ENCODE measurements around the gene SRP14. TPM values are rescaled to one million over a fixed set of nuclear protein-coding genes. Genes with fewer than 3 reads are reported as not detected.

SRP14 gene
- 100 to 1,000 TPM; 154 to 161 TPM for total RNA-seq
- polyA plus RNA-seq, result 100 to 1,000 TPM; 367 to 437 TPM
- long read RNA-seq, donor 1, transcript SRP14-204 (4 exons, 780 nt), result minor isoform, 9 of 217 reads
- long read RNA-seq, donor 1, transcript SRP14-201 (5 exons, 1,077 nt), result major isoform, 185 of 217 reads
- long read RNA-seq, donor 1, partial matches to known transcripts, result 17 of 217 reads
- long read RNA-seq, donor 1, other reads (novel, unspliced or antisense), result 6 of 217 reads
- long read RNA-seq, donor 2, transcript SRP14-201 (5 exons, 1,077 nt), result major isoform, 135 of 143 reads
- long read RNA-seq, donor 2, partial matches to known transcripts, result 2 of 143 reads
- long read RNA-seq, donor 2, other reads (novel, unspliced or antisense), result 4 of 143 reads

GRCh38 chr15:40038638-40039543 is at the start of gene SRP14:
SRP14 (minus strand) TSS chr15:40039181; CDS start chr15:40039116, 65 bp downstream.
- no peaks in the 10 kb centered on the region for H3K9me3 ChIP-seq (ENCODE audit: control insufficient read depth, low read length)
- peak within 1 kb of the TSS; percentile 65 to 83 for H3K4me3 ChIP-seq (ENCODE audit: low read length in 2 of 2)
- H3K36me3 ChIP-seq (ENCODE audit: control insufficient read depth in 1 of 2, insufficient read depth in 2 of 2, low read length in 1 of 2), result peaks cover 0 to 3% of the 10 kb centered on the region in 2 donors
- peak; percentile 98 for ATAC-seq (ENCODE audit: low FRiP score)
- 1% methylated on average over 59 of the region's 59 CpGs for WGBS, 2 donors
- no peaks in the 10 kb centered on the region for H3K27me3 ChIP-seq (ENCODE audit: control insufficient read depth in 1 of 2, insufficient read depth in 2 of 2, low read length in 1 of 2)
- intact Hi-C loops (cut with DNase I), result loop anchor here in 1 of 2 donors (10.0 kb wide), 1 partner anchor 254 kb away; the partner anchor contains the start of gene FSIP1
- H3K4me1 ChIP-seq (ENCODE audit: control insufficient read depth in 1 of 2, insufficient read depth in 2 of 2, low read length in 2 of 2), result peaks cover 2 to 3% of the 10 kb centered on the region in 2 donors
- DNase-seq, result peak; percentile 96 to 98
- H3K27ac ChIP-seq (ENCODE audit: low read depth in 1 of 2, low read length in 2 of 2), result peak within 1 kb of the TSS; percentile 10 to 84

GRCh38 chr15:40087991-40088928 is 49.3 kb upstream of the SRP14 start:
- Histone ChIP-seq H3K36me3 (ENCODE audit: control insufficient read depth in 1 of 2, insufficient read depth in 2 of 2, low read length in 1 of 2) (no peaks in the 10 kb centered on the region), H3K27me3 (ENCODE audit: control insufficient read depth in 1 of 2, insufficient read depth in 2 of 2, low read length in 1 of 2) (no peaks in the 10 kb centered on the region), H3K9me3 (ENCODE audit: control insufficient read depth, low read length) (no peaks in the 10 kb centered on the region), H3K27ac (ENCODE audit: low read depth in 1 of 2, low read length in 2 of 2) (no peak overlapping the region), H3K4me3 (ENCODE audit: low read length in 2 of 2) (no peak overlapping the region), H3K4me1 (ENCODE audit: control insufficient read depth in 1 of 2, insufficient read depth in 2 of 2, low read length in 2 of 2) (peaks cover 0 to 12% of the 10 kb centered on the region in 2 donors)
- intact Hi-C loops (cut with DNase I), result no loop called here
- 64 to 79% methylated on average over 9 of the region's 9 CpGs for WGBS, 2 donors
- DNase-seq (peak in 1 of 2 donors; percentile 77), ATAC-seq (ENCODE audit: low FRiP score) (no peak)

GRCh38 chr15:40087068-40087810 is 48.3 kb upstream of the SRP14 start:
- Histone ChIP-seq H3K4me1 (ENCODE audit: control insufficient read depth in 1 of 2, insufficient read depth in 2 of 2, low read length in 2 of 2) (peaks cover 0 to 12% of the 10 kb centered on the region in 2 donors), H3K27me3 (ENCODE audit: control insufficient read depth in 1 of 2, insufficient read depth in 2 of 2, low read length in 1 of 2) (no peaks in the 10 kb centered on the region), H3K4me3 (ENCODE audit: low read length in 2 of 2) (no peak overlapping the region), H3K27ac (ENCODE audit: low read depth in 1 of 2, low read length in 2 of 2) (no peak overlapping the region), H3K36me3 (ENCODE audit: control insufficient read depth in 1 of 2, insufficient read depth in 2 of 2, low read length in 1 of 2) (no peaks in the 10 kb centered on the region), H3K9me3 (ENCODE audit: control insufficient read depth, low read length) (no peaks in the 10 kb centered on the region)
- no peak for DNase-seq
- intact Hi-C loops (cut with DNase I), result no loop called here
- 66 to 75% methylated on average over 14 of the region's 14 CpGs for WGBS, 2 donors
- ATAC-seq (ENCODE audit: low FRiP score), result no peak

- Histone ChIP-seq H3K4me1 (ENCODE audit: control insufficient read depth in 1 of 2, insufficient read depth in 2 of 2, low read length in 2 of 2) (peaks cover 0 to 12% of the 10 kb centered on the region in 2 donors), H3K9me3 (ENCODE audit: control insufficient read depth, low read length) (no peaks in the 10 kb centered on the region), H3K36me3 (ENCODE audit: control insufficient read depth in 1 of 2, insufficient read depth in 2 of 2, low read length in 1 of 2) (no peaks in the 10 kb centered on the region), H3K27ac (ENCODE audit: low read depth in 1 of 2, low read length in 2 of 2) (no peak overlapping the region), H3K4me3 (ENCODE audit: low read length in 2 of 2) (no peak overlapping the region), H3K27me3 (ENCODE audit: control insufficient read depth in 1 of 2, insufficient read depth in 2 of 2, low read length in 1 of 2) (no peaks in the 10 kb centered on the region)
- 70 to 76% methylated on average over 10 of the region's 10 CpGs for WGBS, 2 donors
- ATAC-seq (ENCODE audit: low FRiP score) (no peak), DNase-seq (no peak)
- intact Hi-C loops (cut with DNase I), result no loop called here
Measured at GRCh38 chr15:40085266-40085665, 46.3 kb upstream of the SRP14 start.

- no peaks in the 10 kb centered on the region for H3K9me3 ChIP-seq (ENCODE audit: control insufficient read depth, low read length)
- no peak overlapping the region for H3K27ac ChIP-seq (ENCODE audit: low read depth in 1 of 2, low read length in 2 of 2)
- DNase-seq (no peak), ATAC-seq (ENCODE audit: low FRiP score) (no peak)
- 96 to 98% methylated on average over 9 of the region's 9 CpGs for WGBS, 2 donors
- no peaks in the 10 kb centered on the region for H3K27me3 ChIP-seq (ENCODE audit: control insufficient read depth in 1 of 2, insufficient read depth in 2 of 2, low read length in 1 of 2)
- no peak overlapping the region for H3K4me3 ChIP-seq (ENCODE audit: low read length in 2 of 2)
- peaks cover 0 to 12% of the 10 kb centered on the region in 2 donors for H3K4me1 ChIP-seq (ENCODE audit: control insufficient read depth in 1 of 2, insufficient read depth in 2 of 2, low read length in 2 of 2)
- no peaks in the 10 kb centered on the region for H3K36me3 ChIP-seq (ENCODE audit: control insufficient read depth in 1 of 2, insufficient read depth in 2 of 2, low read length in 1 of 2)
- intact Hi-C loops (cut with DNase I), result no loop called here
Measured at GRCh38 chr15:40084650-40085049, 45.7 kb upstream of the SRP14 start.

- WGBS, 2 donors, result 42 to 47% methylated on average over 12 of the region's 12 CpGs
- ATAC-seq (ENCODE audit: low FRiP score), result peak; percentile 49
- Histone ChIP-seq H3K4me1 (ENCODE audit: control insufficient read depth in 1 of 2, insufficient read depth in 2 of 2, low read length in 2 of 2) (peaks cover 0 to 9% of the 10 kb centered on the region in 2 donors), H3K36me3 (ENCODE audit: control insufficient read depth in 1 of 2, insufficient read depth in 2 of 2, low read length in 1 of 2) (no peaks in the 10 kb centered on the region), H3K27ac (ENCODE audit: low read depth in 1 of 2, low read length in 2 of 2) (peak overlapping the region in 1 of 2 donors; percentile 36), H3K27me3 (ENCODE audit: control insufficient read depth in 1 of 2, insufficient read depth in 2 of 2, low read length in 1 of 2) (no peaks in the 10 kb centered on the region), H3K4me3 (ENCODE audit: low read length in 2 of 2) (no peak overlapping the region), H3K9me3 (ENCODE audit: control insufficient read depth, low read length) (no peaks in the 10 kb centered on the region)
- intact Hi-C loops (cut with DNase I), result no loop called here
- DNase-seq, result no peak
Measured at GRCh38 chr15:40082195-40082883, 43.4 kb upstream of the SRP14 start.

- H3K36me3 ChIP-seq (ENCODE audit: control insufficient read depth in 1 of 2, insufficient read depth in 2 of 2, low read length in 1 of 2), result no peaks in the 10 kb centered on the region
- no peaks in the 10 kb centered on the region for H3K27me3 ChIP-seq (ENCODE audit: control insufficient read depth in 1 of 2, insufficient read depth in 2 of 2, low read length in 1 of 2)
- intact Hi-C loops (cut with DNase I), result no loop called here
- peak; percentile 90 for ATAC-seq (ENCODE audit: low FRiP score)
- WGBS, 2 donors, result 2 to 3% methylated on average over 12 of the region's 12 CpGs
- DNase-seq, result peak in 1 of 2 donors; percentile 81
- H3K4me3 ChIP-seq (ENCODE audit: low read length in 2 of 2), result no peak overlapping the region
- H3K27ac ChIP-seq (ENCODE audit: low read depth in 1 of 2, low read length in 2 of 2), result peak overlapping the region in 1 of 2 donors; percentile 36
- H3K9me3 ChIP-seq (ENCODE audit: control insufficient read depth, low read length), result no peaks in the 10 kb centered on the region
- peaks cover 0 to 4% of the 10 kb centered on the region in 2 donors for H3K4me1 ChIP-seq (ENCODE audit: control insufficient read depth in 1 of 2, insufficient read depth in 2 of 2, low read length in 2 of 2)
Measured at GRCh38 chr15:40081691-40082194, 42.8 kb upstream of the SRP14 start.

Measured in aorta (tissue), 5 donors.